K562 (cell line): ENCODE measurements around the gene GLRA3.

Source experiments
- CBFA2T3 ChIP-seq: fragments of 450-650 bp; IDR thresholded peaks from 2 replicates; pipeline ENCODE4 v1.6.1; 2017
- HSF4 ChIP-seq: fragments of 250-450 bp; sonication (Bioruptor Pico); IDR thresholded peaks from 2 replicates; pipeline ENCODE4 v2.1.2; 2022; ENCODE audit warnings: mild to moderate bottlenecking, moderate library complexity, borderline replicate concordance
- ILK ChIP-seq: fragments of 450-650 bp; IDR thresholded peaks from 2 replicates; pipeline ENCODE4 v1.6.1; 2016; ENCODE audit warnings: missing genetic modification characterization, low read depth, mild to moderate bottlenecking, missing compliant biosample characterization, moderate library complexity, borderline replicate concordance
- POLR2A ChIP-seq: fragments of 450-650 bp; conservative IDR thresholded peaks from 2 replicates; pipeline ENCODE4 v1.6.1; 2016

DNA sequence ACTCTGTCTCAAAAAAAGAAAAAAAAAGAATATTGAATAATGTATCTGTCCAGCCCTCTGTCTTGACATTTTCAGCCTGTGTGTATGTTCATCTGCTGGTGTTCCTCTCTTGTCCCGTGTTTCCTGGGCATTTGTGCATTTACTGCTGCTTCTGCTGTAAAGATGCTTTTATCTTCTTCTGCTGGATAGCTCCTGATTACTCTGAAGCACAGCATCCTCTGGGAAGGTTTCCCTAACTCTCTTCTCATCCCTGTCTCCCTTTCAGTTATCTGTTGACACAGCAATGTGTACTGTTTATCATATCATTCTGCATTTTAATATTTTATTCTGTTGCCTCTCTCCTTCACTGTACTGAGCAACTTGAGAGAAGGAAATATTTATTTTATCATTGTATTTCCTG, 232.5 kb downstream of the GLRA3 start:
- TF ChIP-seq POLR2A (no peak), CBFA2T3 (no peak), HSF4 (CRISPR knock-in tag) (no peak), ILK (tag) (no peak)
